K562 (cell line): ENCODE data around the gene STT3A. TPM values are rescaled to one million over a fixed set of nuclear protein-coding genes. Genes with fewer than 3 reads are reported as not detected.

Experiments
- BRD9 ChIP-seq: fragments of 450-650 bp; IDR thresholded peaks from 2 replicates; pipeline ENCODE4 v1.6.1; 2018; ENCODE audit warnings: low read depth; ENCODE audit not compliant: partially characterized antibody
- polyA plus RNA-seq, 8 experiments: library from polyadenylated mRNA; depleted of rRNA in 4 of 8; stranded (reverse) in 5 of 8; unstranded in 3 of 8; fragments of >200 nt; fragmentation: Nextera tagmentation in 2 of 8; fragmentation: Illumina TruSeq in 1 of 8; extraction: Ambion mirVana in 2 of 8; extraction: Trizol in 1 of 8; gene quantifications; 2 replicates each; pipeline versions ENCODE4 v1.2.1 to v1.2.3, GENCODE V29; 2011 to 2014; ENCODE audit warnings: inconsistent platforms in 1 of 8, missing spikeins in 1 of 8
- total RNA-seq, 7 experiments: library from RNA; depleted of rRNA in 6 of 7; stranded (reverse); fragments of >200 nt in 6 of 7; fragmentation: Illumina TruSeq in 2 of 7; extraction: Trizol in 2 of 7; gene quantifications; 2 replicates each; pipeline versions ENCODE4 v1.2.1 to v1.2.3, GENCODE V29; 2011 to 2021; ENCODE audit warnings: low replicate concordance in 1 of 7
- TF ChIP-seq, protein P1 (sequence below), 2 experiments: fragments of 450-650 bp; formaldehyde crosslinking in 1 of 2; IDR thresholded peaks; 2 replicates each; pipeline versions ENCODE4 v1.4.0 to v1.6.1; 2014 to 2020; ENCODE audit warnings: mild to moderate bottlenecking in 2 of 2, borderline replicate concordance in 1 of 2, low read depth in 1 of 2
- TF ChIP-seq, protein P2 (sequence below): fragments of 450-650 bp; IDR thresholded peaks from 2 replicates; pipeline ENCODE4 v1.6.1; 2016; ENCODE audit warnings: low read depth, mild to moderate bottlenecking, moderate library complexity
- TF ChIP-seq, protein P3 (sequence below): sonication (generic); formaldehyde crosslinking; IDR thresholded peaks from 2 replicates; pipeline ENCODE4 v1.8.1; 2023; ENCODE audit warnings: missing genetic modification reagents, mild to moderate bottlenecking, borderline replicate concordance
- TF ChIP-seq, protein P4 (sequence below): fragments of 450-650 bp; IDR thresholded peaks from 2 replicates; pipeline ENCODE4 v1.6.1; 2018; ENCODE audit not compliant: partially characterized antibody
- TF ChIP-seq, protein P5 (sequence below): conservative IDR thresholded peaks from 2 replicates; pipeline ENCODE4 v1.6.1; 2011; ENCODE audit warnings: low read depth, mild to moderate bottlenecking, low read length; ENCODE audit not compliant: control insufficient read depth

Gene STT3A
- total and polyA plus RNA-seq, 9 of the 15 experiments (the other 6 are each of a cell fraction or from before 2014, with no cell fraction given), result 70.7 to 330 (median 192) TPM

DNA sequence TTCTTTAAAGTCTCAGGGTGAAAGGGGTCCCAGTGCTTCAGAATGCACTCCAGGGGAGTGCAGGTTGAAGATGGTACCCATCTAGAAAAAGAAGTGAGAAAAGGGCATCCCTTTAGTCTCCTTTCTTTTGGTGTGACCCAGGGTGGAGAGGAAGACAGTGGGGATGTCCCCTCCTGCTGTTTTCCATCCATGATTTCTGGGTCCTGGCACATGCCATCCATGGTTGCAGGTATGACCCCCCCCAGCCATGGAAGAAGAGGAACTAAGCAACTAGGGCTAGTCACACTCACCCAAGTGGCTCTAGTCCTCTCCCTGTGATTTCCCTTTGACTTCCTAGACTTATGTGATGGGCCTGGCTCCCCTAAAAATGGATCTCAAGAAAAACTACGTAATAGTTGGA lies 39.3 kb upstream of the STT3A start (continued):
- TF ChIP-seq, protein P1, sequence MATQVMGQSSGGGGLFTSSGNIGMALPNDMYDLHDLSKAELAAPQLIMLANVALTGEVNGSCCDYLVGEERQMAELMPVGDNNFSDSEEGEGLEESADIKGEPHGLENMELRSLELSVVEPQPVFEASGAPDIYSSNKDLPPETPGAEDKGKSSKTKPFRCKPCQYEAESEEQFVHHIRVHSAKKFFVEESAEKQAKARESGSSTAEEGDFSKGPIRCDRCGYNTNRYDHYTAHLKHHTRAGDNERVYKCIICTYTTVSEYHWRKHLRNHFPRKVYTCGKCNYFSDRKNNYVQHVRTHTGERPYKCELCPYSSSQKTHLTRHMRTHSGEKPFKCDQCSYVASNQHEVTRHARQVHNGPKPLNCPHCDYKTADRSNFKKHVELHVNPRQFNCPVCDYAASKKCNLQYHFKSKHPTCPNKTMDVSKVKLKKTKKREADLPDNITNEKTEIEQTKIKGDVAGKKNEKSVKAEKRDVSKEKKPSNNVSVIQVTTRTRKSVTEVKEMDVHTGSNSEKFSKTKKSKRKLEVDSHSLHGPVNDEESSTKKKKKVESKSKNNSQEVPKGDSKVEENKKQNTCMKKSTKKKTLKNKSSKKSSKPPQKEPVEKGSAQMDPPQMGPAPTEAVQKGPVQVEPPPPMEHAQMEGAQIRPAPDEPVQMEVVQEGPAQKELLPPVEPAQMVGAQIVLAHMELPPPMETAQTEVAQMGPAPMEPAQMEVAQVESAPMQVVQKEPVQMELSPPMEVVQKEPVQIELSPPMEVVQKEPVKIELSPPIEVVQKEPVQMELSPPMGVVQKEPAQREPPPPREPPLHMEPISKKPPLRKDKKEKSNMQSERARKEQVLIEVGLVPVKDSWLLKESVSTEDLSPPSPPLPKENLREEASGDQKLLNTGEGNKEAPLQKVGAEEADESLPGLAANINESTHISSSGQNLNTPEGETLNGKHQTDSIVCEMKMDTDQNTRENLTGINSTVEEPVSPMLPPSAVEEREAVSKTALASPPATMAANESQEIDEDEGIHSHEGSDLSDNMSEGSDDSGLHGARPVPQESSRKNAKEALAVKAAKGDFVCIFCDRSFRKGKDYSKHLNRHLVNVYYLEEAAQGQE (IDR thresholded peaks at IDR 0.05; ENCODE audit: borderline replicate concordance), result 0 out of 2 replicates have a peak, but pooled peaks have one; percentile 1
- TF ChIP-seq, protein P1 (CRISPR knock-in tag; IDR thresholded peaks at IDR 0.05; ENCODE audit: low read depth), result no peak
- TF ChIP-seq, protein P2, sequence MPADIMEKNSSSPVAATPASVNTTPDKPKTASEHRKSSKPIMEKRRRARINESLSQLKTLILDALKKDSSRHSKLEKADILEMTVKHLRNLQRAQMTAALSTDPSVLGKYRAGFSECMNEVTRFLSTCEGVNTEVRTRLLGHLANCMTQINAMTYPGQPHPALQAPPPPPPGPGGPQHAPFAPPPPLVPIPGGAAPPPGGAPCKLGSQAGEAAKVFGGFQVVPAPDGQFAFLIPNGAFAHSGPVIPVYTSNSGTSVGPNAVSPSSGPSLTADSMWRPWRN, result no peak
- TF ChIP-seq BRD9, result no peak
- TF ChIP-seq, protein P3, sequence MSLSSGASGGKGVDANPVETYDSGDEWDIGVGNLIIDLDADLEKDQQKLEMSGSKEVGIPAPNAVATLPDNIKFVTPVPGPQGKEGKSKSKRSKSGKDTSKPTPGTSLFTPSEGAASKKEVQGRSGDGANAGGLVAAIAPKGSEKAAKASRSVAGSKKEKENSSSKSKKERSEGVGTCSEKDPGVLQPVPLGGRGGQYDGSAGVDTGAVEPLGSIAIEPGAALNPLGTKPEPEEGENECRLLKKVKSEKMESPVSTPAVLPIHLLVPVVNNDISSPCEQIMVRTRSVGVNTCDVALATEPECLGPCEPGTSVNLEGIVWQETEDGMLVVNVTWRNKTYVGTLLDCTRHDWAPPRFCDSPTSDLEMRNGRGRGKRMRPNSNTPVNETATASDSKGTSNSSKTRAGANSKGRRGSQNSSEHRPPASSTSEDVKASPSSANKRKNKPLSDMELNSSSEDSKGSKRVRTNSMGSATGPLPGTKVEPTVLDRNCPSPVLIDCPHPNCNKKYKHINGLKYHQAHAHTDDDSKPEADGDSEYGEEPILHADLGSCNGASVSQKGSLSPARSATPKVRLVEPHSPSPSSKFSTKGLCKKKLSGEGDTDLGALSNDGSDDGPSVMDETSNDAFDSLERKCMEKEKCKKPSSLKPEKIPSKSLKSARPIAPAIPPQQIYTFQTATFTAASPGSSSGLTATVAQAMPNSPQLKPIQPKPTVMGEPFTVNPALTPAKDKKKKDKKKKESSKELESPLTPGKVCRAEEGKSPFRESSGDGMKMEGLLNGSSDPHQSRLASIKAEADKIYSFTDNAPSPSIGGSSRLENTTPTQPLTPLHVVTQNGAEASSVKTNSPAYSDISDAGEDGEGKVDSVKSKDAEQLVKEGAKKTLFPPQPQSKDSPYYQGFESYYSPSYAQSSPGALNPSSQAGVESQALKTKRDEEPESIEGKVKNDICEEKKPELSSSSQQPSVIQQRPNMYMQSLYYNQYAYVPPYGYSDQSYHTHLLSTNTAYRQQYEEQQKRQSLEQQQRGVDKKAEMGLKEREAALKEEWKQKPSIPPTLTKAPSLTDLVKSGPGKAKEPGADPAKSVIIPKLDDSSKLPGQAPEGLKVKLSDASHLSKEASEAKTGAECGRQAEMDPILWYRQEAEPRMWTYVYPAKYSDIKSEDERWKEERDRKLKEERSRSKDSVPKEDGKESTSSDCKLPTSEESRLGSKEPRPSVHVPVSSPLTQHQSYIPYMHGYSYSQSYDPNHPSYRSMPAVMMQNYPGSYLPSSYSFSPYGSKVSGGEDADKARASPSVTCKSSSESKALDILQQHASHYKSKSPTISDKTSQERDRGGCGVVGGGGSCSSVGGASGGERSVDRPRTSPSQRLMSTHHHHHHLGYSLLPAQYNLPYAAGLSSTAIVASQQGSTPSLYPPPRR, result no peak
- TF ChIP-seq, protein P4, sequence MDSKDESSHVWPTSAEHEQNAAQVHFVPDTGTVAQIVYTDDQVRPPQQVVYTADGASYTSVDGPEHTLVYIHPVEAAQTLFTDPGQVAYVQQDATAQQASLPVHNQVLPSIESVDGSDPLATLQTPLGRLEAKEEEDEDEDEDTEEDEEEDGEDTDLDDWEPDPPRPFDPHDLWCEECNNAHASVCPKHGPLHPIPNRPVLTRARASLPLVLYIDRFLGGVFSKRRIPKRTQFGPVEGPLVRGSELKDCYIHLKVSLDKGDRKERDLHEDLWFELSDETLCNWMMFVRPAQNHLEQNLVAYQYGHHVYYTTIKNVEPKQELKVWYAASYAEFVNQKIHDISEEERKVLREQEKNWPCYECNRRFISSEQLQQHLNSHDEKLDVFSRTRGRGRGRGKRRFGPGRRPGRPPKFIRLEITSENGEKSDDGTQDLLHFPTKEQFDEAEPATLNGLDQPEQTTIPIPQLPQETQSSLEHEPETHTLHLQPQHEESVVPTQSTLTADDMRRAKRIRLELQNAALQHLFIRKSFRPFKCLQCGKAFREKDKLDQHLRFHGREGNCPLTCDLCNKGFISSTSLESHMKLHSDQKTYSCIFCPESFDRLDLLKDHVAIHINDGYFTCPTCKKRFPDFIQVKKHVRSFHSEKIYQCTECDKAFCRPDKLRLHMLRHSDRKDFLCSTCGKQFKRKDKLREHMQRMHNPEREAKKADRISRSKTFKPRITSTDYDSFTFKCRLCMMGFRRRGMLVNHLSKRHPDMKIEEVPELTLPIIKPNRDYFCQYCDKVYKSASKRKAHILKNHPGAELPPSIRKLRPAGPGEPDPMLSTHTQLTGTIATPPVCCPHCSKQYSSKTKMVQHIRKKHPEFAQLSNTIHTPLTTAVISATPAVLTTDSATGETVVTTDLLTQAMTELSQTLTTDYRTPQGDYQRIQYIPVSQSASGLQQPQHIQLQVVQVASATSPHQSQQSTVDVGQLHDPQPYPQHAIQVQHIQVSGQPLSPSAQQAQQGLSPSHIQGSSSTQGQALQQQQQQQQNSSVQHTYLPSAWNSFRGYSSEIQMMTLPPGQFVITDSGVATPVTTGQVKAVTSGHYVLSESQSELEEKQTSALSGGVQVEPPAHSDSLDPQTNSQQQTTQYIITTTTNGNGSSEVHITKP, result peak; percentile 71
- TF ChIP-seq, protein P5, sequence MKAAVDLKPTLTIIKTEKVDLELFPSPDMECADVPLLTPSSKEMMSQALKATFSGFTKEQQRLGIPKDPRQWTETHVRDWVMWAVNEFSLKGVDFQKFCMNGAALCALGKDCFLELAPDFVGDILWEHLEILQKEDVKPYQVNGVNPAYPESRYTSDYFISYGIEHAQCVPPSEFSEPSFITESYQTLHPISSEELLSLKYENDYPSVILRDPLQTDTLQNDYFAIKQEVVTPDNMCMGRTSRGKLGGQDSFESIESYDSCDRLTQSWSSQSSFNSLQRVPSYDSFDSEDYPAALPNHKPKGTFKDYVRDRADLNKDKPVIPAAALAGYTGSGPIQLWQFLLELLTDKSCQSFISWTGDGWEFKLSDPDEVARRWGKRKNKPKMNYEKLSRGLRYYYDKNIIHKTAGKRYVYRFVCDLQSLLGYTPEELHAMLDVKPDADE, result 0 out of 2 replicates have a peak, but pooled peaks have one; percentile 1
